Ammon's horn (tissue), 1 donor: ENCODE results near the gene PXT1.
"Not testable (repeated sequence)": the region's sequence is repeated elsewhere in the genome, so short reads cannot be mapped to it uniquely, and the experiment has no call there.

ENCODE experiments used
- DNase-seq: peaks from one replicate; pipeline ENCODE4 v3.0.0-alpha.2; 2016; ENCODE audit warnings: low spot score

Gene PXT1, protein sequence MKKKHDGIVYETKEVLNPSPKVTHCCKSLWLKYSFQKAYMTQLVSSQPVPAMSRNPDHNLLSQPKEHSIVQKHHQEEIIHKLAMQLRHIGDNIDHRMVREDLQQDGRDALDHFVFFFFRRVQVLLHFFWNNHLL

GRCh38 chr6:36442671-36443470 lies at the start of gene PXT1, which contains the start of gene KCTD20:
Gene PXT1 (minus strand): TSS chr6:36442854. CDS start chr6:36426082, 16,772 bp downstream.
Gene KCTD20 (plus strand): TSS chr6:36443000. CDS start chr6:36470098, 27,098 bp downstream.
- peak; percentile 85 for DNase-seq

DNA sequence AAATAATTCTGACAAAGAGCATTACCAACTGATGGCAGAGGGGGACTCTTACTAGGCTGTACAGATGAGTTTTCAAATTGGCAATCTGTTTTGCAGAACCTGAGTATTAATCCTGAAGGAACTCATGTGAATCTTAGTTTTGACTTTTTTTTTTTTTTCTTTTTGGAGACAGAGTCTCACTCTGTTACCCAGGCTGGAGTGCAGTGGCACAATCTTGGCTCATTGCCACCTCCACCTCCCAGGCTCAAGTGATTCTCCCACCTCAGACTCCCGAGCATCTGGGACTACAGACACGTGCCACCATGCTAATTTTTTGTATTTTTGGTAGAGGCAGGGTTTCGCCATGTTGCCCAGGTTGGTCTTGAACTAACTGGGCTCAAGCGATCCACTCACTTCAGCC lies 49.4 kb upstream of the PXT1 start:
- DNase-seq = no peak

GRCh38 chr6:36491378-36491965 lies 48.8 kb upstream of the PXT1 start:
- no peak for DNase-seq

- DNase-seq = no peak
Observed at GRCh38 chr6:36489426-36489825, 46.8 kb upstream of the PXT1 start.

- no peak for DNase-seq
Observed at GRCh38 chr6:36488221-36488620, 45.6 kb upstream of the PXT1 start.

GRCh38 chr6:36487698-36488097 lies 45.0 kb upstream of the PXT1 start:
- no peak for DNase-seq

DNA sequence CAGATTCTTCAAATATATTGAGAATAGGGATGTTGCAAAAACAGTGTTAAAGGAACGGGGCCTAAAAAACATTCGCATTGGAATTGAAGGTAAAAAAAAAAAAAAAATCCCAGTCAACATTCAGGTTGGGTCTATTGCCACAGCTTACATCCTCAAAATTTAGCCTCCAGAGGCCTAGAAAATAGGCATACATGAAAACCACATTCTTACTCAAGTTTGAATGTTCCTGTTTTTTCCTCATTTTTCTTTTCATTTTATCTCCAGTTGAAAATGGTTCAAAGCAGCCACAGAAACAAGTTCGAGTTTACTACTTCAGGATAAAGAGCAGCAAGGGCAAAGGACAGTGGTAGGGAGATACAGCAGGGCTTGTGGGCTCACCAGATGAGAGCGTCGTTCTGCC lies 42.1 kb upstream of the PXT1 start:
- no peak for DNase-seq

DNA sequence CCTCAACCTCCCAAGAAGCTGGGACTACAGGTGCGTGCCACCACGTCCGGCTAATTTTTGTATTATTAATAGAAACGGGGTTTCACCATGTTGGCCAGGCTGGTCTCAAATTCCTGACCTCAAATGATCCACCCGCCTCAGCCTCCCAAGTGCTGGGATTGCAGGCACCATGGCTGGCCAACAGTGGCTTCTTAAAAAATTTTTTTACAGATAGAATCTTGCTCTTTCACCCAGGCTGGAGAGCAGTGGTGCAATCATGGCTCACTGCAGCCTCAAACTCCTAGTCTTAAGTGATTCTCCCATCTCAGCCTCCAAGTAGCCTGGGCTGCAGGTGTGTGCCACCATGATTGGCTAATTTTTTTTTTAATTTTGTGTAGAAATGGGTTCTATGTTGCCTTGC lies 40.7 kb upstream of the PXT1 start:
- DNase-seq = not testable (repeated sequence)

- DNase-seq = no peak
Observed at GRCh38 chr6:36479256-36479655, 36.6 kb upstream of the PXT1 start.

GRCh38 chr6:36478051-36478526 lies 35.4 kb upstream of the PXT1 start:
- DNase-seq = no peak

DNA sequence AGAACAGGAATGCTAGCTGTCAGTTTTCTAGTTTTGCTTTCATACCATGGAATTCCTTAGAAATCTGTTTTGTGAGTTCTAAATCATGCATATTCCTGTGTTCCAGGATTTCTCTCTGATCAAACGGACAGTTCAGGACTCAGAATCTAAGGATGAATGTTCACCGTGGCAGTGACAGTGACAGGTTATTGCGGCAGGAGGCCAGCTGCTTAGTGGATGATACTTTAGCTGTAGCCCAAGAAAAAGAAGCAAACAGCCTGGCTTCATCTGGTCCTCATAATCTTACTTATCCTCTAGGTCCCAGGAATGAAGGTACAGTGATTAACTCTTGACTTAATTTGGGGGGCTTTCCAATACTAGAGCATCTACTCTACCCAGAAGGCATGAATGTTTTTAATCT lies 27.3 kb upstream of the PXT1 start:
- no peak for DNase-seq

- no peak for DNase-seq
Observed at GRCh38 chr6:36469148-36469661, 26.6 kb upstream of the PXT1 start.

GRCh38 chr6:36467625-36468024 lies 25.0 kb upstream of the PXT1 start:
- DNase-seq = no peak

DNA sequence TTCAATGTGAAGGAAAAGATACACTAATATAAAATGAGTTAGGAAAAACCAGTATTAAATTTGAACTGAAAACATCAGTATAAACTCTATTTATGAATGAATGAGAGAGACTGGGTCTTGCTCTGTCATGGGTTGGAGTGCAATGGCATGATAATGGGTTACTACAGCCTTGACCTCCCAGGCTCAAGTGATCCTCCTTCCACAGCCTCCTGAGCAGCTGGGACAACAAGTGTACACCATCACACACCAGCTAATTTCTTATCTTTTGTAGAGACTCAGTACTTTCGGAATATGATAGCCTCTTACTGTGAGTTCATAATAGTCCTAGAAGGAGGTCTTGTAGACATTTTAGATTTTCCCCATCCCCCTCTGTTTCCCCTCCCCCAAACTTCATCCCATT lies 21.6 kb upstream of the PXT1 start:
- DNase-seq = no peak

DNA sequence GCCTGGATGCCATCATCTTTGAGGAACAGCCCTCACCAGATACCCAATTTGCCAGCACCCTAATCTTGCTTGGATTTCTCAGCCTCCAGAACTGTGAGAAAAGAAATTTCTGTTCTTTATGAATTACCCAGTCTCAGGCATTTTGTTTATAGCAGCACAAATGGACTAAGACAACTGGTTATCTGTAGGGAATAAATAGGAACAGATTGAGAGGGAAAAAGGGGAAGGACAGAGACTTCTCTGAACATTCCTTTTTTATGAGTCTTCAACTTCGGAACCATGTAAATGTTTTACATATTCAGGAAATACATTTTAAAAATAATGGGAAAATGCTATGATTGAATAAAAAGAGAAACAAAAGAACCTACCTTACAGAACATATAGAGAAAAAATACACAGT lies 21.0 kb upstream of the PXT1 start:
- no peak for DNase-seq

GRCh38 chr6:36461646-36462045 lies 19.0 kb upstream of the PXT1 start:
- no peak for DNase-seq

GRCh38 chr6:36460916-36461315 lies 18.3 kb upstream of the PXT1 start:
- no peak for DNase-seq

- DNase-seq = no peak
Observed at GRCh38 chr6:36459501-36459900, 16.8 kb upstream of the PXT1 start.

DNA sequence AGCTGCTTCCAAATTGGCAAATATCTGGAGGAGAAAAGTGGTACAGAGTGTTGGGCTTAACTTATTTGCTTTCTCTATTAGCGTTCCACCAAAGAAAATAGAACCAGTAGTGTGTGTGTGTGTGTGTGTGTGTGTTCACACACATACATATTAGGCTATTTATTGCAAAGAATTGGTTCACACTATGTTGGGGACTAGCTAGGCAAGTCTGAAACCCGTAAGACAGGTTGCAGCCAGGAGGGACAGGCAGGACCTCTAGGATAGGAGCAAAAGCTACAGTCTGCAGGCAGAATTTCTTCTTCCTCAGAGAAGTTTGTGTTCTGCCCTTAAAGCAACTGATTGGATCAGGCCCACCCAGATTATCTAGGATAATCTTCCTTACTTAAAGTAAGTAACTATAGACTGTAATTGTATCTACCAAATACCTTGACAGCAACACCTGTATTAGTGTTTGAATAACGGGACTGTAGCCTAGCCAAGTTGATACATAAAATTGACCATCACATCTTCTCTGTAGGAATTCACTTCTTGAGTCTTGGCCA lies 12.9 kb upstream of the PXT1 start:
- DNase-seq = no peak

DNA sequence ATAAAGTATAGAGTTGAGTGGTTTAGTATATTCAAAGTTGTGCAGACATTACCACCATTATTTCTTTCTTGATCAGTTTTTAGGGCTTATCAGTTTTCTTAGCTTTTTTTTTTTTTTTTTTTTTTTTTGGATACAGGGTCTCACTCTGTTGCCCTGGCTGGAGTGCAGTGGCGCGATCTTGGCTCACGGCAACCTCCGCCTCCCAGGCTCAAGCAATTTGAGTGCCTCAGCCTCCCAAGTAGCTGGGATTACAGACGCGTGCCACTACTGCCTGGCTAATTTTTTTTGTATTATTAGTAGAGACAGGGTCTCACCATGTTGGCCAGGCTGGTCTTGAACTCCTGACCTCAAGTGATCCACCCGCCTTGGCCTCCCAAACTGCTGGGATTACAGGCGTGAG lies 10.2 kb upstream of the PXT1 start:
- not testable (repeated sequence) for DNase-seq

- DNase-seq = not testable (repeated sequence)
Observed at GRCh38 chr6:36449173-36449572, 6.5 kb upstream of the PXT1 start.

DNA sequence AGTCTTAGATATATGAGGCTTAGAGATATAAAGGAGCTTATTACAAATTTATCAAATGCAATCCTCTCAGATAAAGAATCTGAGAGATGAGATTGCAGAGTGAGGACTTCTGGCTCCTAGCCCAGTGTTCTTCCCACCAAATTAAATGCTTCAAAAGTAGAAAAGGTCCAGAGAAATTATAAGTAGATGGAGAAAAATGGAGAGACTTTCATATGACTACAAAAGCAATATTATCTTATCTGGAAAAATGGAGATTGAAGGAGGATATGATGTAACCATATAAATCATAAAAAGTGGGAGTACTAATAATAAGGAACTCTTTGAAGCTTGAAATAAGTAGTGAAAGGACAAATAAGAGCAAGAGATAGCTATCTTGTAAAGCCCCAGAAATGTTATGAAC lies 3.0 kb upstream of the PXT1 start:
- DNase-seq = no peak

DNA sequence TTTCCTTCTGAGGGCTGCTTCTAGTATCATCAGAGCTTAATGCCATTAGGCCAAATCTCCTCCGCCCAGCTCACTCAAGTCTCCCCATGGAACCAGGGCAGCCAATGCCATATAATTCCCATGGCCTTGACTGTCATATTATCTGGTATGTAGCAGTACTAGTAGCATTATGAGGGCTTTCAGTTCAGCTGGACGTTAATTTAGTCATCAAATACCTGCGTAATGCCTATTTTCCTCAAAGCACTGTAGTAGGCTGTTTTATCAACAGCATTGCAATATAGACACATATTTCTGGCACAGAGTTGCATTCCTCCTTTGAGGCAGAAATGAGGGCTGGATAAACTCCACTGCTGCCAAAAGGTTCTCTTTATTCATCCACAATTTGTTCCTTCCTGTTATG lies 1.8 kb upstream of the PXT1 start:
- no peak for DNase-seq
